Right atrium auricular region (tissue), 2 donors: ENCODE data around the gene F2. TPM values are rescaled to one million over a fixed set of nuclear protein-coding genes. Genes with fewer than 3 reads are reported as not detected.

Source experiments
- DNase-seq: peaks from one replicate; pipeline ENCODE4 v3.0.0-alpha.2; 2019; ENCODE audit warnings: low spot score
- H3K27ac ChIP-seq, 2 donors: fragments of 200-600 bp; sonication (generic); 1 replicate in 1 of 2; 2 replicates in 1 of 2; pipeline ENCODE4 v1.5.1; 2016 to 2019
- H3K27me3 ChIP-seq, 2 donors: fragments of 200-600 bp; sonication (generic); one replicate each; pipeline versions ENCODE4 v1.5.1 to v1.6.0; 2017 to 2019
- H3K36me3 ChIP-seq: fragments of 200-600 bp; sonication (generic); one replicate; pipeline ENCODE4 v1.5.1; 2016
- H3K4me1 ChIP-seq, 2 donors: fragments of 200-600 bp; sonication (generic); one replicate each; pipeline versions ENCODE4 v1.5.1 to v1.6.0; 2017 to 2019
- H3K4me3 ChIP-seq, 2 donors: fragments of 200-600 bp; sonication (generic); 1 replicate in 1 of 2; 2 replicates in 1 of 2; pipeline ENCODE4 v1.5.1; 2017 to 2019; ENCODE audit warnings: mild to moderate bottlenecking in 1 of 2, moderate library complexity in 1 of 2
- H3K9me3 ChIP-seq, 2 donors: fragments of 200-600 bp; sonication (generic); one replicate each; pipeline ENCODE4 v1.5.1; 2019
- total RNA-seq, 2 donors: library from RNA; depleted of rRNA; stranded (reverse); fragments of >200 nt; gene quantifications; one replicate each; pipeline ENCODE4 v1.1.0, GENCODE V29; 2016
- TF ChIP-seq, protein P1 (sequence below), 2 donors: fragments of 200-600 bp; sonication (generic); IDR thresholded peaks; one replicate each; pipeline ENCODE4 v1.5.1; 2019; ENCODE audit warnings: antibody characterized with exemption in 2 of 2

Gene F2
- total RNA-seq, 2 donors from 2014 or later, result not detected

DNA sequence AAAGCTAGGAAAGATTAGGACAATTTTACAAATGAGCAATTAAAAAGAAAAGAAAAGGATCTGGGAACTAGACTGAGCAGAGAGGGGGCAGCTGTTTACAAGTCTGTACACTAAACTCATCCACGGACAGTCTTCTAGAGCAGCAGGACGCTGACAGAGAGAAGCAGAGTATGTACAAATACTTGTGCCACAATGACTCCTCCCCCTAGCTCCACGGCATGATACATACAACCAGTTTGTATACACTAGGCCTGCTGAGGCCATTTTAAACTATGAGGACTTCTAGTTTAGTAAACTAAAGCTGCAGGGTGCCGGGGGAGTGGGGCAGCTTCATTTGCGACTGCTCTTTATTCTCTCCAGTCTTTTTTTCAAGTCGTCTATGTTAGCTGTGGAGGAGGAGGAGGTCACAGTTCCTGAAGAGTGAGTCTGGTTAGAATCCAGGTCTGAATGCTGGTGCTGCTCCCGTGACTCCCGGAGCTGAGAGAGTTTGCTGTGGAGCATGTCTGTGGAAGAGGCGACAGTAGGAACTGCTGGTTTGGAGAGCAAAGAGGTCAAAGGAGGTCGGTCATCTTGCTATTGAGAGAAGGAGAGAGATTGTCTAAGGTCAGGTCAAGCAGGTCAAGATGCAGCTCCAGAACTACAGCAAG, 24.8 kb downstream of the F2 start:
- Histone ChIP-seq H3K36me3 (peaks cover 60% of the 10 kb centered on the region), H3K4me3 (no peak overlapping the region), H3K27ac (no peak overlapping the region), H3K4me1 (no peaks in the 10 kb centered on the region), H3K9me3 (no peaks in the 10 kb centered on the region), H3K27me3 (no peaks in the 10 kb centered on the region)
- no peak for DNase-seq
- TF ChIP-seq, protein P1, sequence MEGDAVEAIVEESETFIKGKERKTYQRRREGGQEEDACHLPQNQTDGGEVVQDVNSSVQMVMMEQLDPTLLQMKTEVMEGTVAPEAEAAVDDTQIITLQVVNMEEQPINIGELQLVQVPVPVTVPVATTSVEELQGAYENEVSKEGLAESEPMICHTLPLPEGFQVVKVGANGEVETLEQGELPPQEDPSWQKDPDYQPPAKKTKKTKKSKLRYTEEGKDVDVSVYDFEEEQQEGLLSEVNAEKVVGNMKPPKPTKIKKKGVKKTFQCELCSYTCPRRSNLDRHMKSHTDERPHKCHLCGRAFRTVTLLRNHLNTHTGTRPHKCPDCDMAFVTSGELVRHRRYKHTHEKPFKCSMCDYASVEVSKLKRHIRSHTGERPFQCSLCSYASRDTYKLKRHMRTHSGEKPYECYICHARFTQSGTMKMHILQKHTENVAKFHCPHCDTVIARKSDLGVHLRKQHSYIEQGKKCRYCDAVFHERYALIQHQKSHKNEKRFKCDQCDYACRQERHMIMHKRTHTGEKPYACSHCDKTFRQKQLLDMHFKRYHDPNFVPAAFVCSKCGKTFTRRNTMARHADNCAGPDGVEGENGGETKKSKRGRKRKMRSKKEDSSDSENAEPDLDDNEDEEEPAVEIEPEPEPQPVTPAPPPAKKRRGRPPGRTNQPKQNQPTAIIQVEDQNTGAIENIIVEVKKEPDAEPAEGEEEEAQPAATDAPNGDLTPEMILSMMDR (IDR thresholded peaks at IDR 0.05), result no peak

DNA sequence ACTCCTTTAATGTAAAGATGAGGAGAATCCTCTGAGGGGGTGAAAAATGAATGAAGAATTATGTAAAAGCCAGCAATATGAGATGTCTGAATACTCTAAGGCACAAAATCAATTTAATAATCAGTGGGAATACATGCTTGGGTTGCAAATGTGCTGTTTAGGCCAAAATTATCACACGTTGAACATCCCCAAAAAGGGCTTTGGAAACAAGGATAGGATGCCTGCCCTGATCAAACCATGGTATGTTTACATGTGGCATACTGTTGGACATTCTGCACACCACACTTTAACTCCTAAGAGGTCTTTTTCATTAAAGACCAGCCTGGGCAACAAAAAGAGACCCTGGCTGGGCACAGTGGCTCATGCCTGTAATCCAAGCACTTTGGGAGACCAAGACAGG, 26.3 kb downstream of the F2 start:
- TF ChIP-seq, protein P1 (IDR thresholded peaks at IDR 0.05), result no peak
- peaks cover 75% of the 10 kb centered on the region for H3K36me3 ChIP-seq
- no peak overlapping the region for H3K4me3 ChIP-seq

DNA sequence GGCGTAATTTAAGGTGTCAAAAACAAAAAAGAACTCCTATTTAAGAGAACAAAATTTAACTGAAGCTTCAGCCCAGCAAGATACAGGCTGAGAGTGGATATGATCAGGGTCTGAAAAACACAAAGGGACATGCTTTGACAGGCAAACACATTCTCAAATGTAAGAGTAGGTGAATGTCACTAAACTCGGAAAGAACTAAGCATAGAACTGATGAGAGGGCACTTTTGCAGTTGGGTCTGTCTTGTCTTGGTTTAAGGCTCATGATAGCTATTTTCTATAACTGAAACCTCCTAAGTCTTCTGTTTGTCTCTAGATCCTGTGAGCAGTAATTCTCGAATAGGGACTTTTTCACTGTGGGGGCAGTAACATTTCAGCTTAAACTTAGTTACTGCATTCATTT, 27.0 kb downstream of the F2 start:
- no peaks in the 10 kb centered on the region for H3K9me3 ChIP-seq
- TF ChIP-seq, protein P1 (IDR thresholded peaks at IDR 0.05), result no peak
- no peak for DNase-seq
- H3K4me3 ChIP-seq, result no peak overlapping the region
- peaks cover 82% of the 10 kb centered on the region for H3K36me3 ChIP-seq
- H3K4me1 ChIP-seq, result no peaks in the 10 kb centered on the region
- no peaks in the 10 kb centered on the region for H3K27me3 ChIP-seq
- H3K27ac ChIP-seq, result no peak overlapping the region

More for the DNA sequence above, 26.3 kb downstream of the F2 start:
- Histone ChIP-seq H3K27me3 (no peaks in the 10 kb centered on the region), H3K27ac (no peak overlapping the region), H3K9me3 (no peaks in the 10 kb centered on the region), H3K4me1 (no peaks in the 10 kb centered on the region)
- no peak for DNase-seq

DNA sequence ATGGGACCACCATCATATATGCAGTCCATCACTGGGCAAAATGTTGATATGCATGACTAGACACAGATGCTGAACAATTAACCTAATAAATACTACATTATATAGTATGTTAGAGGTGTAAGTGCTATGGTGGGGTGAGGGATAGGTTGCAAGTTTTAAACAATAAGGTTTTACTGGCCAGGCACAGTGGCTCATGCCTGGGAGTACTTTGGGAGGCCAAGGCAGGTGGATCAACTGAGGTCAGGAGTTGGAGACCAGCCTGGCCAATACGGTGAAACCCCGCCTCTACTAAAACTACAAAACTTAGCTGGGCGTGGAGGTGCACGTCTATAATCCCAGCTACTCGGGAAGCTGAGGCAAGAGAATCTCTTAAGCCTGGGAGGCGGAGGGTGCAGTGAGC, 28.1 kb downstream of the F2 start:
- Histone ChIP-seq H3K4me3 (no peak overlapping the region), H3K27me3 (no peaks in the 10 kb centered on the region), H3K36me3 (peaks cover 91% of the 10 kb centered on the region), H3K4me1 (no peaks in the 10 kb centered on the region), H3K9me3 (no peaks in the 10 kb centered on the region), H3K27ac (no peak overlapping the region)
- DNase-seq, result no peak
- TF ChIP-seq, protein P1 (IDR thresholded peaks at IDR 0.05), result no peak

DNA sequence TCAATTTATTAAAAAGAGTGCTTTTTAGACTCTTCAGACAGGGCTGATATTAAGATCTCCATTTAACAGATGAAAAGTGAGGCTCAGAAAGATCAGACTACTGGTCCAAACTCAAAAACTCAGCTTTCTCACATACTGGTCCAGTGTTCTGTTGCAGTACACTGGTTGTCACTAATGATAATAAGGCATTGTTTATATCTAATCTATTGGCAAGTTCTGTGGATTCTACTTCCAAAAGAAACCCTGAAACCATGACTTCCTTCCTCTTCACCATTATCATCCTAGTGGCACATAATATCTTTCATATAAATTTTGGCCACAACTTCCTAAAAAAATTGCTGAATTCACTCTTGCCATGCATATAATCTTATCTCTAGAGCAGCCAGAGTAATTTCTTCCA, 36.9 kb downstream of the F2 start:
- Histone ChIP-seq H3K27me3 (no peaks in the 10 kb centered on the region), H3K4me1 (no peaks in the 10 kb centered on the region), H3K9me3 (no peaks in the 10 kb centered on the region), H3K4me3 (no peak overlapping the region), H3K27ac (no peak overlapping the region), H3K36me3 (peaks cover 96% of the 10 kb centered on the region)
- DNase-seq, result no peak
- TF ChIP-seq, protein P1 (IDR thresholded peaks at IDR 0.05), result no peak

DNA sequence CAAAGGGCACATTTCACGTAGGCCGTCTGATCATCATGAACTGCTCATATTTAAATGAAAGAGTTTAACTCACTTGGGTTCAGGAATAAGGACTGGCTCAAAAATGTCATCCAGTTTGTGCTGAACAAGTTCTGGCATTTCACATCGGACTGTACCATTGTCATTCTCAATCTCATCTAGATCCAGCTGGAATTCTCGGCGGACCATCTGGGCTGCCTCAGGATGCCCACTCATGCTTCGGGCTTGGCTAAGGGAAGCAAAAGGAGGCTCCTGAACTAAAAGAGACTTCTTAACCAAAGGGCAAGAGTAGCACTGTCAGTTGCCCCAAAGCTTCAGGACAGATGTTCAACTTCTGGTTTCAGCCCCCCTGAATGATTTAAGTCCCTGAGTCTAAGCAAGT, 40.2 kb downstream of the F2 start:
- Histone ChIP-seq H3K27ac (no peak overlapping the region), H3K4me3 (no peak overlapping the region), H3K27me3 (no peaks in the 10 kb centered on the region), H3K9me3 (no peaks in the 10 kb centered on the region), H3K4me1 (no peaks in the 10 kb centered on the region), H3K36me3 (peaks cover 98% of the 10 kb centered on the region)
- TF ChIP-seq, protein P1 (IDR thresholded peaks at IDR 0.05), result no peak
- DNase-seq, result no peak
